ENCODE measurements around the gene ARMC5.

Gene ARMC5

GRCh38 chr16:31458844-31459686 is at the start of gene ARMC5:
ARMC5 (plus strand) TSS chr16:31459501; CDS start chr16:31459525, 24 bp downstream.
- Mint-ChIP-seq H3K9me3 (no peaks in the 10 kb centered on the region), H3K27me3 (ENCODE audit: low read depth) (no peaks in the 10 kb centered on the region), H3K4me1 (peaks cover 36% of the 10 kb centered on the region), H3K27ac (peak within 1 kb of the TSS; percentile 97 to 99 (median 98)), H3K4me3 (peak within 1 kb of the TSS; percentile 93 to 94 (median 93)), H3K36me3 (ENCODE audit: low read depth) (peaks cover 14% of the 10 kb centered on the region)
- TF ChIP-seq CTCF (IDR thresholded peaks at IDR 0.05; ENCODE audit: unreplicated experiment in 3 of 3): peak; percentile 39 to 54 (median 43)

- Mint-ChIP-seq H3K27ac (no peak overlapping the region), H3K4me3 (no peak overlapping the region), H3K4me1 (no peaks in the 10 kb centered on the region), H3K9me3 (no peaks in the 10 kb centered on the region), H3K36me3 (ENCODE audit: low read depth) (no peaks in the 10 kb centered on the region), H3K27me3 (ENCODE audit: low read depth) (peaks cover 24% of the 10 kb centered on the region)
- TF ChIP-seq CTCF (IDR thresholded peaks at IDR 0.05; ENCODE audit: unreplicated experiment in 3 of 3): no peak
Observed at GRCh38 chr16:31410082-31410481, 49.2 kb upstream of the ARMC5 start.

GRCh38 chr16:31411024-31411844 is 48.1 kb upstream of the ARMC5 start:
- Mint-ChIP-seq H3K9me3 (no peaks in the 10 kb centered on the region), H3K27ac (no peak overlapping the region), H3K4me1 (no peaks in the 10 kb centered on the region), H3K36me3 (ENCODE audit: low read depth) (no peaks in the 10 kb centered on the region), H3K27me3 (ENCODE audit: low read depth) (peaks cover 33% of the 10 kb centered on the region), H3K4me3 (no peak overlapping the region)
- TF ChIP-seq CTCF (IDR thresholded peaks at IDR 0.05; ENCODE audit: unreplicated experiment in 3 of 3): no peak

- Mint-ChIP-seq H3K4me1 (no peaks in the 10 kb centered on the region), H3K4me3 (no peak overlapping the region), H3K36me3 (ENCODE audit: low read depth) (no peaks in the 10 kb centered on the region), H3K27ac (no peak overlapping the region), H3K9me3 (no peaks in the 10 kb centered on the region), H3K27me3 (ENCODE audit: low read depth) (peaks cover 24% of the 10 kb centered on the region)
- no peak for TF ChIP-seq CTCF (IDR thresholded peaks at IDR 0.05; ENCODE audit: unreplicated experiment in 3 of 3)
Observed at GRCh38 chr16:31412750-31413149, 46.6 kb upstream of the ARMC5 start.

GRCh38 chr16:31413381-31413780 is 45.9 kb upstream of the ARMC5 start:
- Mint-ChIP-seq H3K9me3 (no peaks in the 10 kb centered on the region), H3K27ac (no peak overlapping the region), H3K27me3 (ENCODE audit: low read depth) (peaks cover 21% of the 10 kb centered on the region), H3K4me1 (no peaks in the 10 kb centered on the region), H3K4me3 (no peak overlapping the region), H3K36me3 (ENCODE audit: low read depth) (no peaks in the 10 kb centered on the region)
- TF ChIP-seq CTCF (IDR thresholded peaks at IDR 0.05; ENCODE audit: unreplicated experiment in 3 of 3): no peak
